Jurkat, Clone E6-1 (cell line): Measurements from ENCODE around the gene CRHR1.
"Not testable (repeated sequence)": the region's sequence is repeated elsewhere in the genome, so short reads cannot be mapped to it uniquely, and the experiment has no call there.

Source experiments
- DNase-seq: peaks from one replicate; pipeline ENCODE4 v3.0.0-alpha.2; 2011; ENCODE audit warnings: low read depth, low spot score
- H3K4me3 ChIP-seq: 2 replicates; pipeline ENCODE4 v1.5.1; 2011; ENCODE audit warnings: mild to moderate bottlenecking, low read length, control low read depth, moderate library complexity

Gene CRHR1

GRCh38 chr17:45850468-45850867, 66.3 kb downstream of the CRHR1 start:
- no peak overlapping the region for H3K4me3 ChIP-seq
- DNase-seq: no peak

GRCh38 chr17:45851022-45851421, 66.9 kb downstream of the CRHR1 start:
- DNase-seq: no peak
- H3K4me3 ChIP-seq: no peak overlapping the region

DNA sequence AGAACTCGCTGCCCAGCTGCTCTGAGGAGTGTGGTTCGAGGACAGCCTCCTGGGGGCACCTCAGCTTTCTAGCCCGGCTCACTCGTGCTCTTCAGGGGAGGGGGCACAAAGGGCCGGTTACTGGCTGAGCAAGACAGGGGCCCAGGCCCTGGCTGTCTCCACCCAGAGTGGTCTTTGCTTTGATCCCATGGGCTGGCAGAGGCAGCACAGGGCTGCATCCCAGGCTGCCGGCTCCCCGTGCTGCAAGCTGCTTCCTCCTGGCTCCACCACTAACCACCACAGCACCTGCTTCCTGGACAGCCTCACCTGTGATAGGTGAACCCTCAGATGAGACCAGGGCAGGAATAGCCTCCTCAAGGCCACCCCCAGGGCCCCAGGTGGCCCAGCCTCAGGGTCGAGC, 67.3 kb downstream of the CRHR1 start:
- DNase-seq: no peak
- no peak overlapping the region for H3K4me3 ChIP-seq

GRCh38 chr17:45851873-45852272, 67.8 kb downstream of the CRHR1 start:
- no peak overlapping the region for H3K4me3 ChIP-seq
- no peak for DNase-seq

DNA sequence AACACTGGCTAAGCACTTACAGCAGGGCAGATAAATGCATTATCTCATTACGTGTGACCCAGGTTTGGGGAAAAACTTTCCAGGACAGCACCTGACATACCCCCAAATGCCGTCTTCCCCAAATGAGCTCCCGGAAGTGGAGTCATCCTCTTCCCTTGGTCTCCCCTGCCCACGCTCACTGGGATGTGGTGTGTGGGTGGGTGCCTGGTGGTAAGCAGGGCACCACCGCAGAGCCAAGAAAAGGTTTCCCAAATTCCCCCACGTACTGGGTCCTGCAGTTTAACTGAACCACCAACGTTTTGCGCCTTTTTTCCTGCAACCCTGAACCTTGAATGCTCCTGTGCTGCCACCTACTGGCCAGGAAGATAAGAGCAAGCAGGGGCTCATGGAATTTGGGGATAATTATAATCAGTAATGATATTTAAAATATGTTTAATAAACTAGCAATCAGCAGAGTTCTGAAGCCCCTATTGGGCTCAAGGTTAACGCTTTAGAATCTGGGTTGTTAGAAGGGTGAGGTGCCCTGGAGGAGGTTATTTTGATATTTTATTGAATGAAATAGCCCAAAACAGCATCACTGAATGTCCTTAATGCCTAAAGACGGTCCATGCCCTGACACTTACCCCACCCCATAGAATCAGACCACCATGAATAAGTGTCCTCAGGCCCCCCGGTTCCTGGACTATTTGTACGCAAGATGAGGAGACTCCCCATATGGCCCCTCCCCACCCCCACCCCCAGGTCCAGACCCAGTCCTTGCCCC, 68.6 kb downstream of the CRHR1 start:
- DNase-seq: peak; percentile 58
- H3K4me3 ChIP-seq: no peak overlapping the region; the same call in 1 of the 2 replicates

GRCh38 chr17:45854209-45854608, 70.1 kb downstream of the CRHR1 start:
- H3K4me3 ChIP-seq: no peak overlapping the region
- no peak for DNase-seq

GRCh38 chr17:45855691-45856336, 71.7 kb downstream of the CRHR1 start:
- H3K4me3 ChIP-seq: no peak overlapping the region
- no peak for DNase-seq

GRCh38 chr17:45857977-45858708, 74.0 kb downstream of the CRHR1 start:
- H3K4me3 ChIP-seq: no peak overlapping the region
- DNase-seq: no peak

GRCh38 chr17:45861165-45861564, 77.0 kb downstream of the CRHR1 start:
- no peak overlapping the region for H3K4me3 ChIP-seq
- DNase-seq: no peak

- not testable (repeated sequence) for DNase-seq, H3K4me3 ChIP-seq
Measured at GRCh38 chr17:45862127-45862526, 78.0 kb downstream of the CRHR1 start.

- no peak for DNase-seq
Measured at GRCh38 chr17:45863857-45864654, 79.9 kb downstream of the CRHR1 start.

DNA sequence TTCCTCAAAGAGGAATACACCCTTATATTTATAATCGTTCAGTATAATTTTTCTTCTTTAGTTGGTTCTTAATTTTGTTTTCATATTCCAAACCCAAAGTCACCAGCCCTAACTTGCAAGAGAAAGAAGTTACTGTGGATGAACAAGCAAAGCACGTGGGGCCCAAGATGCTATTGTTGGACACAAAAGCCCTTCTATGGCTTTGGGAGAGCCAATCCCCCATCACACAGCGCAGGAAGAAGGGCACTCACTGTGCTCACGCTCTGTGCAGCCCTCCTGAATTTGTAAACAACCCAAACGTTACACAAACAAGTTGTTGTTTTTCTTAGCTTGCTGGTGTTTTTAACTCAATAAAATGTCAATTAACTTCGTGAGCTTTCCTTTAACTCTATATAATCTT, 83.1 kb downstream of the CRHR1 start:
- DNase-seq: no peak
- H3K4me3 ChIP-seq: no peak overlapping the region

More at GRCh38 chr17:45863857-45864654, 79.9 kb downstream of the CRHR1 start:
- H3K4me3 ChIP-seq: no peak overlapping the region

- DNase-seq: no peak
- H3K4me3 ChIP-seq: no peak overlapping the region
Measured at GRCh38 chr17:45867702-45868101, 83.6 kb downstream of the CRHR1 start.

GRCh38 chr17:45868276-45868675, 84.2 kb downstream of the CRHR1 start:
- H3K4me3 ChIP-seq: no peak overlapping the region

DNA sequence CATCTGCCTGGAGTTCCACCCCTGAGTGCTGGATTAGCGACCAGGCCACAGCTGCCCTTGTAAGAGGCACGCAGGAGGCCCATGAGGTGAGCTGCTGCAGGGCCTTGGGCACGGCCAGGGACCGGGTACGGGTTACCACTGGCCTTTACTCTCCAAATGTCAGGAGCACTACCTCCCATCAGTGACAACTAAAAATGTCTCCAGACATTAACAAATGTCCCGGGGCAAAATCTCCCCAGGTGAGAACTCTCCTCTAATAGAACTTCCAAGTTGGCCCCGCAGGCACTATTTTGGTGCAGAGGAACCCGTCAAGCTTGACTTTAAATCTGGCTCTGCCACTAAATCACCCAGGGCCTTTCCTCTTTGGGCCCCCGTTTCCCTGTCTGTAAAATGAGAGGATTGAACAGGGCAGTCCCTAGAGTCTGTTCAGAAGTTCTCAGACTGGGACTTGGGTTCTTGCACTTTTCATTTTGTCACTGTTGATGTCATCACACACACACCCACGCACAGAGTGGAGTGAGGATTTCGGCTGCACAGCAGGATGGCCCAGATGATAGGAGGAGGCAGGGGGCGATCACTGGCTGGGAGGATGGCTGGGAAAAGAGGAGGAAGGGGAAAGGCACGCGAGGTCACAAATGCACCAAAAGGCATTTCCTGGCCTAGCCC, 85.7 kb downstream of the CRHR1 start:
- no peak overlapping the region for H3K4me3 ChIP-seq
- DNase-seq: no peak

More at GRCh38 chr17:45868276-45868675, 84.2 kb downstream of the CRHR1 start:
- no peak for DNase-seq

- DNase-seq: no peak
- no peak overlapping the region for H3K4me3 ChIP-seq
Measured at GRCh38 chr17:45870342-45870974, 86.3 kb downstream of the CRHR1 start.

GRCh38 chr17:45871718-45872117, 87.6 kb downstream of the CRHR1 start:
- DNase-seq: no peak
- no peak overlapping the region for H3K4me3 ChIP-seq

GRCh38 chr17:45873728-45874127, 89.6 kb downstream of the CRHR1 start:
- DNase-seq: no peak
- no peak overlapping the region for H3K4me3 ChIP-seq
